Ascending aorta (tissue), 2 donors: ENCODE data around the gene SOX12. TPM values are rescaled to one million over a fixed set of nuclear protein-coding genes. Genes with fewer than 3 reads are reported as not detected.

Source experiments
- DNase-seq, 2 donors: peaks; one replicate each; pipeline ENCODE4 v3.0.0-alpha.2; 2019; ENCODE audit warnings: low spot score in 2 of 2
- H3K27ac ChIP-seq, 2 donors: fragments of 200-600 bp; sonication (generic); one replicate each; pipeline ENCODE4 v1.5.1; 2016 to 2017; ENCODE audit warnings: mild to moderate bottlenecking in 1 of 2
- H3K27me3 ChIP-seq: fragments of 200-600 bp; sonication (generic); one replicate; pipeline ENCODE4 v1.5.1; 2017
- H3K36me3 ChIP-seq, 2 donors: fragments of 200-600 bp; sonication (generic); one replicate each; pipeline ENCODE4 v1.5.1; 2016
- H3K4me1 ChIP-seq, 2 donors: fragments of 200-600 bp; sonication (generic); one replicate each; pipeline ENCODE4 v1.5.1; 2016 to 2017; ENCODE audit warnings: mild to moderate bottlenecking in 1 of 2
- H3K4me3 ChIP-seq, 2 donors: fragments of 200-600 bp; sonication (generic); one replicate each; pipeline ENCODE4 v1.5.1; 2016 to 2017; ENCODE audit warnings: mild to moderate bottlenecking in 1 of 2
- H3K9me3 ChIP-seq, 2 donors: fragments of 200-600 bp; sonication (generic); one replicate each; pipeline ENCODE4 v1.5.1; 2016
- intact Hi-C: fragments of 100-400 bp; cut with DNase I; formaldehyde crosslinking; loops from one replicate; pipeline ENCODE4 v1.15.1; 2023
- total RNA-seq: library from RNA; depleted of rRNA; stranded (reverse); fragments of >200 nt; gene quantifications from one replicate; pipeline ENCODE4 v1.1.0, GENCODE V29; 2016
- TF ChIP-seq, protein P1 (sequence below), 3 experiments: fragments of 200-600 bp in 2 of 3; fragments of 450-650 bp in 1 of 3; sonication (generic) in 2 of 3; IDR thresholded peaks; one replicate each; pipeline ENCODE4 v1.5.1; 2016 to 2019; ENCODE audit warnings: antibody characterized with exemption in 3 of 3, mild to moderate bottlenecking in 1 of 3, moderate library complexity in 1 of 3

SOX12 gene
- total RNA-seq, 1 donor from 2014 or later, result 6.2 TPM

DNA sequence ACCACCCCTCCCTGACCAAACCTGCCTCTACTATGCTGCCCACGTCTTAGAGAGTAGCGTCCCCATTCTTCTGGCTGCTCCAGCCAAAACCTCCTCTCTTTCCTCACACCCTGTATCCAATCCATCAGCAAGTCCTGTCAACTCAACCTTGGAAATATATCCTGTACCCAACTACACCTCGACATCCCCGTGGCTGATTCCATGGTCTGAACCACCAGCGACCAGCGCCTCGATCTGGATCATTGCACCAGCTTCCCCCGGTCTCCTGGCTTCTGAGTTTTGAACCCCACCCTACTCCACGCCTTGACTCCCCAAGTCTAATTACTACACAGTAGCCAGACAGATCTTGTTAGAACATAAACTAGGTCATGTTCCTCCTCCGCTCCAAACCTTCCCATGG is 31.4 kb downstream of the SOX12 start:
- H3K9me3 ChIP-seq, result no peaks in the 10 kb centered on the region
- no peaks in the 10 kb centered on the region for H3K27me3 ChIP-seq
- no peak for DNase-seq
- TF ChIP-seq, protein P1, sequence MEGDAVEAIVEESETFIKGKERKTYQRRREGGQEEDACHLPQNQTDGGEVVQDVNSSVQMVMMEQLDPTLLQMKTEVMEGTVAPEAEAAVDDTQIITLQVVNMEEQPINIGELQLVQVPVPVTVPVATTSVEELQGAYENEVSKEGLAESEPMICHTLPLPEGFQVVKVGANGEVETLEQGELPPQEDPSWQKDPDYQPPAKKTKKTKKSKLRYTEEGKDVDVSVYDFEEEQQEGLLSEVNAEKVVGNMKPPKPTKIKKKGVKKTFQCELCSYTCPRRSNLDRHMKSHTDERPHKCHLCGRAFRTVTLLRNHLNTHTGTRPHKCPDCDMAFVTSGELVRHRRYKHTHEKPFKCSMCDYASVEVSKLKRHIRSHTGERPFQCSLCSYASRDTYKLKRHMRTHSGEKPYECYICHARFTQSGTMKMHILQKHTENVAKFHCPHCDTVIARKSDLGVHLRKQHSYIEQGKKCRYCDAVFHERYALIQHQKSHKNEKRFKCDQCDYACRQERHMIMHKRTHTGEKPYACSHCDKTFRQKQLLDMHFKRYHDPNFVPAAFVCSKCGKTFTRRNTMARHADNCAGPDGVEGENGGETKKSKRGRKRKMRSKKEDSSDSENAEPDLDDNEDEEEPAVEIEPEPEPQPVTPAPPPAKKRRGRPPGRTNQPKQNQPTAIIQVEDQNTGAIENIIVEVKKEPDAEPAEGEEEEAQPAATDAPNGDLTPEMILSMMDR (IDR thresholded peaks at IDR 0.05), result no peak
- H3K4me1 ChIP-seq, result no peaks in the 10 kb centered on the region
- H3K4me3 ChIP-seq, result no peak overlapping the region
- no peak overlapping the region for H3K27ac ChIP-seq
- intact Hi-C loops, result no loop called here
- no peaks in the 10 kb centered on the region for H3K36me3 ChIP-seq

DNA sequence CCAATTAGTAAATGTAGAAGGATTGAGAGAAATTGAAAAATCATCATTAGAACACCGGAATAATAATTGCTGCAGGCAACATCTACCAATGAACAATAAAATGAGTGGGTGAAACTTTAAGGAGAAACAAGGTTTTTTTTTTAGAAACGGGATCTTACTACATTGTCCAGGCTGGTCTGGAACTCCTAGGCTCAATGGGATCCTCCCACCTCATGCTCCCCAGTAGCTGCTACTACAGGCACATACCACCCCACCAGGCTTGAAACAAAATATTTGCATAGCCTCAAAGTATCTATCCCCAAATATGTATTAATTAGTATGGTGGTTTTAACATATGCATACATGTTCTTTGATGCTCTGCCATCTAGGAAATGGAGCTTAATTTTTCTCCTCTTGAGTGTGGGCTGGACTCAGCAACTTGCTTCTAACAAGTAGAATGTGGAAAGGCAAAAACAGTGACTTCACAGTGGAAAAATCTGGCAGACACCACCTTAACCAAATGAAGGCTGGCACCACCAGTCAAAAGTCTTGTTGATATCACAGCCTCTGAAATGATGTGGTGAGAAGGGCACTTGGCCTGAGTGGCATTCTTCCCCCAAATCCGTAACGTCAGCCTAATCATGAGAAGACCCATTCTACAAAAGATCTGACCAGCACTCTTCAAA is 33.7 kb downstream of the SOX12 start:
- H3K27ac ChIP-seq, result no peak overlapping the region
- intact Hi-C loops, result no loop called here

DNA sequence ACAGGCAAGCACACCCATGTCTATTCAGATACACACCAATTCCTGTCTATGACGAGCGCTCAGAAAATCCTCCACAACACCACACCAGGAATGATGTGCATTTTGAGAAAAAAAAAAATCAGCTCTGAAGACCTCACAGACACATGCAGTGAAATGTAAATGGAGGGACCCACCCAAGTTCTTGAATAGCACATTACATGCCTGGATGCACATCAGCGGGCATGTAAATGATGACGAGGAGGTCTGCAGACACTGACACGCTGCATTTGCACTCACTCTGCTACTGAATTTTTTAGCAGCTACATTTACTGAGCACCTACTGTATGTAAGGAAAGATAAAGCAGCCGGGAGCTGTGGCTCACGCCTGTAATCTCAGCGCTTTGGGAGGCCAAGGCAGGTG is 36.2 kb downstream of the SOX12 start:
- H3K4me3 ChIP-seq, result no peak overlapping the region
- no peaks in the 10 kb centered on the region for H3K36me3 ChIP-seq
- peaks cover 2 to 3% of the 10 kb centered on the region in 2 donors for H3K4me1 ChIP-seq
- TF ChIP-seq, protein P1 (IDR thresholded peaks at IDR 0.05), result no peak
- no peak for DNase-seq
- H3K27ac ChIP-seq, result no peak overlapping the region
- H3K27me3 ChIP-seq, result no peaks in the 10 kb centered on the region
- H3K9me3 ChIP-seq, result no peaks in the 10 kb centered on the region
- intact Hi-C loops, result loop anchor here (5.0 kb wide), 1 partner anchor 281 kb away; no protein-coding TSS in a partner anchor

More for the DNA sequence above, 33.7 kb downstream of the SOX12 start:
- TF ChIP-seq, protein P1 (IDR thresholded peaks at IDR 0.05), result no peak
- no peak for DNase-seq
- Histone ChIP-seq H3K9me3 (no peaks in the 10 kb centered on the region), H3K4me1 (peaks cover 2 to 3% of the 10 kb centered on the region in 2 donors), H3K4me3 (no peak overlapping the region), H3K27me3 (no peaks in the 10 kb centered on the region), H3K36me3 (no peaks in the 10 kb centered on the region)

DNA sequence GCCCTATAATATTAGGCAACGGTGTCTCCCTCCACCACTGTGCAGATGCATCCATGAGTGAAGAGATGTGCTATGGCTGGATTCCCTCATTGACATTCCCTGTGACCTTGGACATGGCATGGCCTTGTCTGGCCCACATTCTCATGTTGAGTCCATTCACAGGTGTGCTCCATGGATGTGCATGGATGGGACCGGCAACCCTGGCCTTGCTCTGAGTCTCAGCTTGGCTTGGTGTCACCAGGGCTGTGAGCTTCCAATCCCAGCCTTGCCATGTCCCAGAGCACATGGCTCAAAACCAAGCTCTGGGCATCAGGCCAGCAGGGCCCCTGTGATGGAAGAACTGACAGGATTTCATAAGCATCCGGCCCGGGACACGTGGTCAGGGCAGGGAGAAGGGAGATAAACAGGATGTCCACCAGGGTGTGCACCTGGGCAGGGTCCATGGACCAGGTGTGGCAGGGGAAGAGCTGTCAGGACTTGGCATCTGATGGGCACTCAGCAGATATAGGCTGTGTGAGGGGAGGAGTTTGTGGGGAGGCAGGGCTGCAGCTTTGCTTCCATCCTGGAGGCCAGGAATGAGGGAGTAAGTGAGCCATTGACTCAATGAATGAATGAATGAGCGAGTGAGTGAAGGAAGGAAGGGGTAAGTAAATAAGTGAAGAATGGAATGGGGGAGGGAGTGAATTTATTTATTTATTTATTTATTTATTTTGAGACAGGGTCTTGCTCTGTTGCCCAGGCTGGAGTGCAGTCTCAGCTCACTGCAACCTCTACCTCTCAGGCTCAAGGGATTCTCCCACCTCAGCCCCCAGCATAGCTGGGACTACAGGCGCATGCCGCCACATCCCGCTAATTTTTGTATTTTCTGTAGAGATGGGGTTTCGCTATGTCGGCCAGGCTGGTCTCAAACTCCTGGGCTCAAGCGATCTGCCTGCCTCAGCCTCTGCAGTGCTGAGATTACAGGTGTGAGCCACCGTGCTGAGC is 37.2 kb downstream of the SOX12 start:
- Histone ChIP-seq H3K4me3 (no peak overlapping the region), H3K27me3 (no peaks in the 10 kb centered on the region), H3K27ac (no peak overlapping the region), H3K36me3 (no peaks in the 10 kb centered on the region), H3K9me3 (no peaks in the 10 kb centered on the region), H3K4me1 (peaks cover 2 to 3% of the 10 kb centered on the region in 2 donors)
- TF ChIP-seq, protein P1 (IDR thresholded peaks at IDR 0.05), result peak in 2 of 3 experiments; percentile 10 to 23
- DNase-seq, result peak; percentile 64 to 82
- intact Hi-C loops, result loop anchor here (5.0 kb wide), 1 partner anchor 280 kb away; no protein-coding TSS in a partner anchor

DNA sequence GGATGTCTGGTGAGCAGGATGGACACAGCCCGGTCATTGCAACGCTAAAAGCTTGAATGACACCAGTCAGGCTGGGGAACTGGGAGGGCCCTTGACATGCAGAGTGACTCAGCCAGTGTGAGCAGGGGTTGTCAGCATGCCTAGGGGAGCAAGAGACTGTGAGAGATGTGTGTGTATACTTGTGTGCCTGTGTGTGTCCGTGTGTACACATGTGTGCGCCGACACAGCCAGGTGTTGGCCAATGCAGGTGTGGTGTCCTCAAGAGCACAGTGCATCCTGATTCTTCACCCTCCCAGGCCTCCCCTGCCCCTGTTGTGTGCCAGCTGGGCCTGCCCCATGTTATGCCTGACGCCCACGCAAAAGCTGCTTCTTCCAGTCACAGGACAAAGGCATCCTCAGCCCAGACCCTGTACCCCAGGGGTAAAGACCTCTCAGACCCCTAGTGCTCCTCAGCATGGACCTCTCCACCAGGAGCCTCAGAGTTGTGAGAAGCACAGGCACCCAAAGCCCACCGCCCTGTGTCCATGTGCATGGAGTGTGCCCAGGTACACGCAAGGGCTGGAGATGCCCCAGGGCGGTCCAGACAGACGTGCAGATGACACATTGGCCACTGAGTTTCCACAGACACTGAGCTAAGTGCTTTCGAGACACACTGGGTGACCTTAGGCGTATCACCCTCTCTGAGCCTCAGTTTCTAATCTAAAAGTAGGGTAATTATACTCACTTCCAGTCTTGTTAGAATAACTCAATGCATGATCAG is 38.1 kb downstream of the SOX12 start:
- H3K4me1 ChIP-seq, result peaks cover 2 to 3% of the 10 kb centered on the region in 2 donors
- no peaks in the 10 kb centered on the region for H3K9me3 ChIP-seq
- H3K27ac ChIP-seq, result no peak overlapping the region
- no peaks in the 10 kb centered on the region for H3K27me3 ChIP-seq
- no peak overlapping the region for H3K4me3 ChIP-seq
- DNase-seq, result no peak
- intact Hi-C loops, result loop anchor here (5.0 kb wide), 1 partner anchor 279 kb away; no protein-coding TSS in a partner anchor
- H3K36me3 ChIP-seq, result no peaks in the 10 kb centered on the region
- TF ChIP-seq, protein P1 (IDR thresholded peaks at IDR 0.05), result no peak
